Measurements from ENCODE around the gene IL20RB. TPM values are rescaled to one million over a fixed set of nuclear protein-coding genes. Genes with fewer than 3 reads are reported as not detected.

IL20RB gene
- total and polyA plus RNA-seq, 2 of the 4 experiments (the other 2 are of a cell fraction) = 0.72 to 0.97 TPM

DNA sequence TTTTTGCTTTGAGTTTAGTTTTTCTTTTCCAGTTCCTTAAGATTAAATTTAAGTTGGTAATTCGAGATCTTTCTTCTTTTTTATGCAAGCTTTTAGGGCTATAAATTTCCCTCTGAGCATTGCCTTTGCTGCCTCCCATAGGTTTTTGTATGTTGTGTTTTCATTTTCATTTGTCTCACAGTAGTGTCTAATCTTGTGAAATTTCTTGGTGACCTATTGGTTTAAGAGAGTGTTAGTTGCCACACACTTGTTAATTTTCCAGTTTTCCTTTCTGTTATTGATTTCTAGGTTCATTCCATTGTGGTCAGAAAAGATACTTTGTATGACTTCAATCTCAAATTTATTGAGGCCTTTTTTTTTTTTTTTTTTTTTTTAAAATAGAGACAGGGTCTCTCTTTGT, 18.3 kb upstream of the IL20RB start:
- DNase-seq (no peak), ATAC-seq (ENCODE audit: low read depth) (no peak)
- in situ Hi-C loops (cut with MboI; ENCODE audit: low sequenced_read_pairs) = no loop called here
- Histone ChIP-seq H2AFZ (replicated peaks; ENCODE audit: low read length, poor library complexity) (no peak overlapping the region), H3K14ac (replicated peaks; ENCODE audit: low read depth, low read length) (no peak overlapping the region), H3K4ac (ENCODE audit: low read depth, low read length) (no peak overlapping the region), H3K56ac (ENCODE audit: extremely low read depth, insufficient read depth, low read length) (no peak overlapping the region), H3K9ac (ENCODE audit: low read depth, low read length) (no peak overlapping the region), H3K27ac (ENCODE audit: insufficient read depth, low read length) (no peak overlapping the region), H3K27me3 (ENCODE audit: control insufficient read depth, insufficient read depth, low read length) (no peaks in the 10 kb centered on the region), H3K23ac (ENCODE audit: low read depth, low read length) (no peak overlapping the region), H3K9me3 (ENCODE audit: control insufficient read depth, insufficient read depth, low read length) (no peaks in the 10 kb centered on the region), H3K4me1 (ENCODE audit: control insufficient read depth, insufficient read depth, low read length) (peaks cover 2% of the 10 kb centered on the region), H3K18ac (ENCODE audit: low read depth, low read length) (no peak overlapping the region), H3K4me3 (ENCODE audit: insufficient read depth, low read depth, low read length) (no peak overlapping the region), H2BK20ac (ENCODE audit: low read depth, low read length) (no peak overlapping the region), H4K20me1 (ENCODE audit: insufficient read depth, low read length) (peaks cover 10% of the 10 kb centered on the region), H4K91ac (ENCODE audit: insufficient read depth, low read depth, low read length) (no peak overlapping the region), H2AK9ac (replicated peaks; ENCODE audit: low read depth, low read length, poor library complexity) (no peak overlapping the region), H3K79me1 (ENCODE audit: low read depth in 1 of 2, low read length in 2 of 2) (peaks cover 21 to 64% of the 10 kb centered on the region in 2 experiments), H3K9me1 (ENCODE audit: insufficient read depth, low read length) (peaks cover 3% of the 10 kb centered on the region; the same call in 1 of the 2 replicates), H2AK5ac (ENCODE audit: low read depth, low read length) (no peak overlapping the region), H2BK15ac (ENCODE audit: low read depth, low read length) (no peak overlapping the region), H4K5ac (ENCODE audit: low read depth, low read length) (no peak overlapping the region), H4K8ac (ENCODE audit: low read depth in 2 of 2, low read length in 2 of 2) (no peak overlapping the region), H2BK5ac (ENCODE audit: low read depth, low read length, poor library complexity, severe bottlenecking) (no peak overlapping the region), H3K36me3 (ENCODE audit: control insufficient read depth, insufficient read depth, low read length) (no peaks in the 10 kb centered on the region; the same call in 1 of the 2 replicates), H2BK120ac (ENCODE audit: low read depth, low read length) (no peak overlapping the region), H3K4me2 (ENCODE audit: low read depth, low read length) (no peak overlapping the region)
- intact Hi-C loops (cut with micrococcal nuclease) = no loop called here
- no TSS peak for BruUV-seq (replicated peaks)
- dilution Hi-C loops (cut with HindIII; ENCODE audit: low sequenced_read_pairs, unreplicated experiment) = no loop called here
- ChIA-PET CTCF (no interaction called here), POLR2A (ENCODE audit: unreplicated experiment) (no interaction called here)
- no peak for TF ChIP-seq POLR2A (IDR thresholded peaks at IDR 0.05; ENCODE audit: low read depth, low read length)
- TF ChIP-seq, protein P1, sequence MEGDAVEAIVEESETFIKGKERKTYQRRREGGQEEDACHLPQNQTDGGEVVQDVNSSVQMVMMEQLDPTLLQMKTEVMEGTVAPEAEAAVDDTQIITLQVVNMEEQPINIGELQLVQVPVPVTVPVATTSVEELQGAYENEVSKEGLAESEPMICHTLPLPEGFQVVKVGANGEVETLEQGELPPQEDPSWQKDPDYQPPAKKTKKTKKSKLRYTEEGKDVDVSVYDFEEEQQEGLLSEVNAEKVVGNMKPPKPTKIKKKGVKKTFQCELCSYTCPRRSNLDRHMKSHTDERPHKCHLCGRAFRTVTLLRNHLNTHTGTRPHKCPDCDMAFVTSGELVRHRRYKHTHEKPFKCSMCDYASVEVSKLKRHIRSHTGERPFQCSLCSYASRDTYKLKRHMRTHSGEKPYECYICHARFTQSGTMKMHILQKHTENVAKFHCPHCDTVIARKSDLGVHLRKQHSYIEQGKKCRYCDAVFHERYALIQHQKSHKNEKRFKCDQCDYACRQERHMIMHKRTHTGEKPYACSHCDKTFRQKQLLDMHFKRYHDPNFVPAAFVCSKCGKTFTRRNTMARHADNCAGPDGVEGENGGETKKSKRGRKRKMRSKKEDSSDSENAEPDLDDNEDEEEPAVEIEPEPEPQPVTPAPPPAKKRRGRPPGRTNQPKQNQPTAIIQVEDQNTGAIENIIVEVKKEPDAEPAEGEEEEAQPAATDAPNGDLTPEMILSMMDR (conservative IDR thresholded peaks at IDR 0.05; ENCODE audit: low read depth, low read length) = no peak
- TF ChIP-seq, protein P2, sequence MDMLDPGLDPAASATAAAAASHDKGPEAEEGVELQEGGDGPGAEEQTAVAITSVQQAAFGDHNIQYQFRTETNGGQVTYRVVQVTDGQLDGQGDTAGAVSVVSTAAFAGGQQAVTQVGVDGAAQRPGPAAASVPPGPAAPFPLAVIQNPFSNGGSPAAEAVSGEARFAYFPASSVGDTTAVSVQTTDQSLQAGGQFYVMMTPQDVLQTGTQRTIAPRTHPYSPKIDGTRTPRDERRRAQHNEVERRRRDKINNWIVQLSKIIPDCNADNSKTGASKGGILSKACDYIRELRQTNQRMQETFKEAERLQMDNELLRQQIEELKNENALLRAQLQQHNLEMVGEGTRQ (IDR thresholded peaks at IDR 0.05; ENCODE audit: low read depth, low read length) = no peak
- TF ChIP-seq MAFK (IDR thresholded peaks at IDR 0.05; ENCODE audit: low read depth, low read length) = no peak
- no peak for TF ChIP-seq CEBPB (IDR thresholded peaks at IDR 0.05; ENCODE audit: low read depth, low read length)
- TF ChIP-seq, protein P3, sequence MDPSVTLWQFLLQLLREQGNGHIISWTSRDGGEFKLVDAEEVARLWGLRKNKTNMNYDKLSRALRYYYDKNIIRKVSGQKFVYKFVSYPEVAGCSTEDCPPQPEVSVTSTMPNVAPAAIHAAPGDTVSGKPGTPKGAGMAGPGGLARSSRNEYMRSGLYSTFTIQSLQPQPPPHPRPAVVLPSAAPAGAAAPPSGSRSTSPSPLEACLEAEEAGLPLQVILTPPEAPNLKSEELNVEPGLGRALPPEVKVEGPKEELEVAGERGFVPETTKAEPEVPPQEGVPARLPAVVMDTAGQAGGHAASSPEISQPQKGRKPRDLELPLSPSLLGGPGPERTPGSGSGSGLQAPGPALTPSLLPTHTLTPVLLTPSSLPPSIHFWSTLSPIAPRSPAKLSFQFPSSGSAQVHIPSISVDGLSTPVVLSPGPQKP (IDR thresholded peaks at IDR 0.05; ENCODE audit: borderline replicate concordance, low read depth, low read length) = no peak
- TF ChIP-seq MXI1 (IDR thresholded peaks at IDR 0.05; ENCODE audit: borderline replicate concordance, low read depth, low read length) = no peak
- WGBS, 2 experiments (ENCODE audit: extremely low coverage in 2 of 2, insufficient read length in 1 of 2) = no CpG with 5 or more reads among the region's 1 CpG

All from IMR-90 (cell line).